Esophagus mucosa (tissue), 1 donor: ENCODE results near the gene RBM15. TPM values are rescaled to one million over a fixed set of nuclear protein-coding genes. Genes with fewer than 3 reads are reported as not detected.
A peak's percentile ranks its signal among the peaks of the same experiment; 100 is the strongest.

ENCODE experiments used
- ATAC-seq: fragments of 200-7000 bp; cut with Tn5 transposase; one replicate; pipeline ENCODE4 v1.9.1; 2020
- total RNA-seq: library from RNA; stranded (reverse); gene quantifications from one replicate; pipeline ENCODE4 v1.2.4, GENCODE V29; 2023
- donor health status: DM: yes; HTN: yes; CAD: no.

The RBM15 gene, protein sequence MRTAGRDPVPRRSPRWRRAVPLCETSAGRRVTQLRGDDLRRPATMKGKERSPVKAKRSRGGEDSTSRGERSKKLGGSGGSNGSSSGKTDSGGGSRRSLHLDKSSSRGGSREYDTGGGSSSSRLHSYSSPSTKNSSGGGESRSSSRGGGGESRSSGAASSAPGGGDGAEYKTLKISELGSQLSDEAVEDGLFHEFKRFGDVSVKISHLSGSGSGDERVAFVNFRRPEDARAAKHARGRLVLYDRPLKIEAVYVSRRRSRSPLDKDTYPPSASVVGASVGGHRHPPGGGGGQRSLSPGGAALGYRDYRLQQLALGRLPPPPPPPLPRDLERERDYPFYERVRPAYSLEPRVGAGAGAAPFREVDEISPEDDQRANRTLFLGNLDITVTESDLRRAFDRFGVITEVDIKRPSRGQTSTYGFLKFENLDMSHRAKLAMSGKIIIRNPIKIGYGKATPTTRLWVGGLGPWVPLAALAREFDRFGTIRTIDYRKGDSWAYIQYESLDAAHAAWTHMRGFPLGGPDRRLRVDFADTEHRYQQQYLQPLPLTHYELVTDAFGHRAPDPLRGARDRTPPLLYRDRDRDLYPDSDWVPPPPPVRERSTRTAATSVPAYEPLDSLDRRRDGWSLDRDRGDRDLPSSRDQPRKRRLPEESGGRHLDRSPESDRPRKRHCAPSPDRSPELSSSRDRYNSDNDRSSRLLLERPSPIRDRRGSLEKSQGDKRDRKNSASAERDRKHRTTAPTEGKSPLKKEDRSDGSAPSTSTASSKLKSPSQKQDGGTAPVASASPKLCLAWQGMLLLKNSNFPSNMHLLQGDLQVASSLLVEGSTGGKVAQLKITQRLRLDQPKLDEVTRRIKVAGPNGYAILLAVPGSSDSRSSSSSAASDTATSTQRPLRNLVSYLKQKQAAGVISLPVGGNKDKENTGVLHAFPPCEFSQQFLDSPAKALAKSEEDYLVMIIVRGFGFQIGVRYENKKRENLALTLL
- 14.9 TPM for total RNA-seq

DNA sequence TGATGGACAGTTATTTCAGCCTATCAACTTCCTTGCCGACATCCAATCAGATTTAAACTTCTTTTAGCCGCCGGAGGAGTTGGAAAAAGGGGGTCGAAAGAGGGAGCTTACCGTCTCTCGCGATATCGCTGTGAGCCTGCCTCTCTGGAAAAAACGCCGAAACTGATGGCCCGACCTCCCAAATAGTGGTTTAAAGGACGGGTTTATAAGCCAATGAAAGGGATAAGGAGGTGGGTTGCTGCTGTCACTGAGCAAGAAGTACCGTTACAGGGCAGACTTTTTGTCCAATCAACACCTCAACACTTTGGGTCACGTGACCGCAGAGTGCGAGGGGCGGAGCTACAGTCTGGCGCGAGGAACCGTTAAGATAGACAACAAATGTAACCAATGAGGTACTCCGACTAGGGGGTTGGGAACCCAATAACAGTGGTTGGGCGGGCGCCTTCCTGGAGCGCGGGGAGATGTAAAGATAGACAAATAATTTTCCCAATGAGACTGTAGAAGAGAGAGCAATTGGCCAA, at the start of gene RBM15:
Gene RBM15 (plus strand): TSS at position 492 of the 521 bp plus-strand sequence. CDS start 29 bp downstream, at position 521.
- peak; percentile 93 for ATAC-seq

DNA sequence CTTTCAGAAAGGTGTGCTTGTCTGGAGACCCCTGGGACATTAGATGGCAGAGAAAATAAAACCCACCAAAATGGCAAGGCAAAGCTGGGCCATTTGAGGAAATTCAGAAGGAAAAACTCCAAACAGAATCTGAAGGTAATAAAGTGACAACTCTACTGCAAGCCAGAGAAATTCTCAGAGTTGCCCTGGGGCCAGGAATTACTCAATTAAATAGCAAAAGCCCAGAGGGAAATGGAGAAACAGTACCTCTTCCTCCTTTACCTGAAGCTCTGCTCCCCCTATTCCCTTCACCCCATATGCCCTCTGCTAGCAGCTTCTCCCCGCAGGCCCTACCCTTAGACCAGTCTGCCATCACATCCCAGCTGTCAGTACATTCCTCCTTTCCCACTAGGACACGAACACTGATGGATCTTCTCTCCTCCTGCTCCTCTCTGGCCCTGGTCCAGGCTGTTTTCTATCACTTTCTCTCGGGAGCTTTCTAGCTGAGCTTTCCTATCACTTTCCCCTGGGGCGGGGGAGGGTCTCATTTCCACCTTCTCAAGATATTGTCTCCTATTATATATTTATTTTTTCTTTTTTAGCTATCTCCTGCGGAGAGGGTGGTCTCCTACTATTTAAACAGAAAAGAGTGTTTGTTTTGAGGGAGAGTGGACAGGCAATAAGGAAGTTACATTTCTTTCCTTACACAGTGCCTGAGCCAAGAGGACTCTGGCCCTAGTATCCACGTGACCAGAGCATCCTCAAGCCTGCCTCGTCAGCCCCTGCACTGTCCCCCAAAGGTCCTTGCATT, 47.7 kb upstream of the RBM15 start:
- no peak for ATAC-seq

DNA sequence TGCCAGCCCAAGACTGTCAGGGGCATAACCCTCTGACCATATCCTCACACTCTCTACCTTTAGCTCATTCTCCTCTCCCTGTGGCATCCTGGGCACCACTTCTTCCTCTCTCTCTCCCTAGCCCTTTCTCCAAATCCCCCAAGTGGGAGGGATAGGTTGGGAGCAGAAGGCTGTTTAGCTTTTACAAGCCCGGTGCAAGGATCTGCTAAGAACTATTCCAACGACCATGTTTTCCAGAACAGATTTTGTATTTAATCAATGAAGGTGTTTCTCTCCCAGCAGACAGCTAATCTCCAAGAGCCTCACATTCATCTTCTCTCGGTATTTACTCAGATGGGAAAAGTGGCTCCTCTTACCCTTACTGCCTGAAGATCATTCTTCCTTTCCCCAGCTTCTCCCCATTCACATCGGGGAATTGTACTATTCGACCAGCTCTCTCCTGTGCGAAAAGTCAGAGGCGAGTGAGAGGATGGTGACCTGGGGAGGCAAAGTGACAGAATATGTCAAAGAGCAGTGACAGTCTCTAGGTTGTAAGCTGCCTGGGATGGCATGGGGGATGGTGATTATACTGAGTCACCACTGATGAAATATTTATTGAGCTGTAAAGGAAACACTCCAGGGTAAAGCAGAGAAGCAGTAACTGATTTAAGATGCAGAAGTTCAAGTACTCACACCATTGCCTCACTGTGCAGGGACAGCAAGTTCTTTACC, 47.0 kb upstream of the RBM15 start:
- peak; percentile 39 for ATAC-seq

DNA sequence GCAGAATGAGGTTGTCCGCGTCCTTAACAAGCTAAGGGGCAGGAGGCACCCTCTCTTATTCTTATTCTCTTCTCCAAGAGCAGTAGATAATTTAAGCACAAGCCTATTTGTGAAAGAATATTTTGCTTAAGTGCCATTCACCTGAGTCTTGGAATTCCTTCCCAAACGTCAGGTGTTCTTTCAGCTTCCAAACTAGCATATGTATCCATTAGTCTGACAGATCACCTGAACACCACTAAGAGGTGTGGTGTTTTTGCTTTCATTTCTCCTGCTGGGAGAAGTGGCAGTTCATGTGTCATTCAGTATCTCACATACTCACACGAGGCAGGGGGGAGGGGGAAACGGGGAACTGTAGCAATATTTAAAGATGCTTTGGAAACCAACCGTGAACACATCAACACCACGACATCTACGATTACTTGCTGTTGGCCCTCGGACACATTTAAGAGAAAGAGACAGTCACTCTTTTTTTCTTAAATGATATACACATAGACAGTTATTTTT, 45.5 kb upstream of the RBM15 start:
- no peak for ATAC-seq

DNA sequence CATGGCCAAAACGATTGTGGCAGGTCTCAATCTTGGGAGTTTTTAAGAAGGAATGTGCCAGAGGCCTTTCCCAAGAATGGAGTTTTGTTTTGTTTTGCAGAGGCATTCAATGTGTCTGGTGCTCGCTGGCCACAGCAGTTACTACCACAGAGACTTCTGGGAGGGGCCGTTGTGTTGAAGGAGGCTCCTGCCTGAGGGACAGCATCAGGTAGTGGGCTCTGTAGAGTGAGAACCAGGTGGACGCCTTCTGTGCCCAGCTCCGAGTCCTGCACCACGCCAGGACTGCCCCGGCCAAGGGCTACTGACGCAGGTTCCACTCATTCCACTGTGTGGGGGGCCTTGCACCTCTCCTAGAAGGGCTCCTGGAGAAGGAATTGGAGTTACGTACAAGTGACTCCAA, 44.9 kb upstream of the RBM15 start:
- no peak for ATAC-seq

DNA sequence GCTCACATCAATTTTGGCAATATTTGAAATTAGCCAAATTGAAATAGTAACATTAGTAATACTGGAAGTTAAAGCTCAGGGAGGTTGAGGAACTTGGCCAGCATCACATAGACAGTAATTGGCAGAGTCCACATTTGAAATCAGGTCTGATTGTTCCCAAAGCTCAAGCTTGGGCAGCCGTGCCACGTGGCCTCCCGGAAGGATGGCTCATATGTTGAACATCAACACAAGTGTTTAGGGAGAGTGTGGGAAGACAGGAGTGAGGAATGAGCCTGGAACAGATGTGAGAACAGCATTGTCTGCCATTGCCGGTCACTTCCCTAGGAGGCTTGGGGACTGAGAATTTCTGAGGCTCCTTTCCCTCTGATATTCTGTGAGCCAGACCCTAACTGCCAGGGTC, 40.2 kb upstream of the RBM15 start:
- ATAC-seq, result no peak

DNA sequence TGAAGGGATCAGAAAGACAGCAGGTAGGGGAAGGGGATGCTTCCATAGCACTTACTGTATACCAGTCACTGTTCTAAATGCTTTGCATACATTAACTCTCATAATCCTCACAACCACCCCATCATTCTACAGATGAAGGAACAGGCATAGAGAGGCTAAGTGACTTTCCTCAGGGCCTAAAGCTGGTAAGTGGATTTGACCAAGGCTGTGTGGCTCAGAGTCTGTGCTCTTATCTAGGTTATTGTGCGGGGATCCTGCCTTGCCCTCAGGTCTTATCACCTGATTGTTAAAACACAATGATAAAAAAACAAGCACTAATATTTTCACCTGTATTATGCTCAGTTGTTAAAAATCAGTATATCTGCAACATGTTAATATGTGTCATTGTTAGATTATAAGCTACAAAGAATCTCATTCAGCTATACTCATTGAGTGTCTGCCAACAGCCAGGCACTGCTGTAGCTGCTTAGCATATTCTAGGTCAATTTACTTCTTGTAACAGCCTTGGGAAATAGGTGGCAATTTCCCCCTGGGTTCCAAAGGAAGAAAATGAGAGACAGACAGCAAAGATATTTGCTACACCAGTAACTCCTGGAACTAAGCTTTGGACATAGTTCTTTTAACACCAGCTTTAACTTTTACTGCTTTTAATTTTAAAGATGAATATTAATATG, 38.6 kb upstream of the RBM15 start:
- no peak for ATAC-seq

DNA sequence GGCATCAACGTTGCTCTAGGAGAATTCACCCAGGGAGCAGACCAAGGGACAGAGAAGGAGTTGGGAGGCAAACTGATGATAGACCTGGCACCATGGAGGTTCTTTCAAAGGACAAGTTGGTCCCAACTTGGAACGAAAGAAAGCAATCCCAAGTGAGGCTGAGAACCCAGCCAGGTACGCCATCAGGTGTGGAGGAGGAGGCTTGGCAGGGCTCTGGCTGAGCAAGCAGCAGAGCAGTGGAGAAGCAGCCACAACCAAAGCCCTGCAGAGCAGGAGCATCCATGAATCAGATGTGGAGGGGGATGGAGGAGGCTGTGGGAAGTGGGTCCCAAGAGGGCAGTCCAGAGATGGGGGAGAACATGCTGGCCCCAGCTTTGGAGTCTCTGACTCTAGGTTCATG, 36.3 kb upstream of the RBM15 start:
- no peak for ATAC-seq

DNA sequence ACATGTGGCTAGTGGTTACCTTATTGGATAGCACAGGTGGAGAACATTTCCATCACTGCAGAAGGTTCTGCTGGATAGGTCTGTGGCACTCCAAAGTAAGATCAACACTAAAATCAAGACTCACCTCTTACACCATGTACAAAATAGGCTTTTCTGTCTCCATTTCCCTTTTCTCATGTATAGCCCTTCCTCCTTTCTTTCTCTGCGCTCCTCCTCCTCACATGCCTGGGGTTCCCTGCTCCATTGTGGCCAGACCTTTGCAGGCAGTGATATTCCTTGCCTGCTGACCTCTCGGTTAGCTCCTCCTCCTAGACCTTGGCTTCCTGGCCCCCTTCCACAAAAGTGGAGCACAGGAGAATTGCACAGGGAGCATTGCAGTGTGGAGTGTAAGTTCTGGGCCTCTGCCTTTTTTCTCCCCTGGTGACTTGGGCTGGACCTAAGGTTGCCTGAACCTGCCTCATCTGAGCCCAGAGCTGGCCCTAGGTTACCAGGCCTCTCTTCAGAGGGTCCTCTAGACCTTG, 33.2 kb upstream of the RBM15 start:
- no peak for ATAC-seq

DNA sequence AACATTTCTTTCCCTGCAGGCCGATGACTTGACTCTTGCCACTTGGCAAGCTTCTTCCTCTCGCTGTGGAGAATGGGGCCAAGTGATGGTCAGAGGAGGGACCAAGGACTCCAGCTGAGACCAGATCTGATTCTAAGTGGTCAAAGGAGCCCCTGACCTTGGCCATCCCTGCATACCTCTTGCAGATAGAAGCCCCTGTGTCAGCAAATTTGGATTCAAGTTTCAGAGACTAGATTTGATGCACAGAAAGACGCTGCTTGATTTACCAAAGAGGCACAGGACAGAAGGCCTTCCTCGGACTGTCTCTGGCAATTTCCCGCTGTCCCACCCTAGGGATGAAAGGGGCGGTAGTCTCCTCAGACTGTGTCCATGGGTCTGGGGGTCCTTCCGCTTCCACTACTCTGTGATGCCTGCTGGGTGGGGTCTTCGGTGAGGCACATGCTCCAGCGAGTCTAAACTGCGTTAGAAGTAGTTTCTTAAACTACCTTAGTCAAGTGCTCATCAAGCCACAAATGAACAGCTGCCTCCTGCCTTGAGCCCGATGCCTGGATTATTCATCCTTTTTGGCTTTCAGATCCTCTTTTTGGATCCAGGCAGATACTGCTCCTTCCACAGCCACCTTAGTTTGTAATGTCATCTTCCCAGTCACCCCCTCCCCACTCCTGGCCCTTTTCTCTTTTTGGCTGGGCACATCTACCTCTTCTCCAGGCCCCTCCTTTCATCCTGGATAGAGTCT, 31.8 kb upstream of the RBM15 start:
- ATAC-seq, result no peak

DNA sequence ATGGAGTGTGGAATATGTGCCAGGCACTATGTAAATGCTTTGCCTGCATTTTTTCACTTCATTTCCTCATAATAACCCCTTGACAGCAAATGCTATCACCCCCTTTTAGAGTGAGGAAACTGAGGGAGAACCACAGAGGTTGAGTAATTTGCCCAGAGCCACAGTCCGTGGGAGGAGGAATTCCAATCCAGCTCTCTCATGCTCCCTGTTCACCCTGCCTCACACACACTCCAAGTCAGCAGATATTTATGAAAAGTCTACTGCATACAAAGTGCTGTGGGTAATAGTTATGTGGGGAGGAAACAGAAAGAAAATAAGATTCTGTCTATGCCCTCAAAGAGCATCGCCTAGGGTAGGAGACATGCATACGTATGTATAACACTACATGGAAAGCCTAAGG, 30.9 kb upstream of the RBM15 start:
- ATAC-seq, result no peak

DNA sequence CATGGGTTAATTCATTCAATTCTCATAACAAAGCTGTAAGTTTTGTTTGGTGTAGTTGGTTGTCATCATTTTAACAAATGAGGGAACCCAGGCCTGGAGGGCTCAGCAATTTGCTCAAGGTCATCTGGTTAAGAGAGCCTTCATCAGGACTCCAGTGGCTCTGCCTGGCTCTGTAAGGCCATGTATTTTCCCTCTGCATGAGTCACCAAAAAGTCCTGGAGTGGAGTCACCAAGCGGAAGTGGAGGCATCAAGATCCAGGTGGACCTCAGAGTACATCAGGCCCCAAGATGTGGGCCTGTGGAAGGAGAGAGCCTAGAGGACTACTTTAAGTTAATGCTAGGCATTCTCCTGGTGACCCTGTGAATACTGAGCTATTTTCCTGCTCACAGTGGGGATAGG, 30.0 kb upstream of the RBM15 start:
- ATAC-seq, result no peak

DNA sequence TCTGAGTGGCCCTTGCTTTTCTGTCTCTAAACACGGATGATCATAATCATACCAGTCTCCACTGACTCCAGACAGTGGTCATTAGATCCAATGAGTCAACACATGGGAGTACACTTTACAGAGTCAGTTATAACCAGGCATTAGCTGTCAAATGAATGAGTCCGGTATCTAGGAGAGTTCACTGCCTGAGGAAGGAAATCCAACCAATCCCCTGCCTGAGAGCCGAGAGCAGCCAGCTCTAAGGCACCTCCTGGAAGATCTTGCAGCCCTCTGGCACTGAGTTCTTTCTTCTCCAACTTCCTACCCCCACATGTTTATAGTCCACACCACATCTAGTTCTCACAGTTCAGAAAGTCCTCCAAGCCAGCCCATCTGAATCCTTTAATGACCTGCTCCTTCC, 29.4 kb upstream of the RBM15 start:
- no peak for ATAC-seq

DNA sequence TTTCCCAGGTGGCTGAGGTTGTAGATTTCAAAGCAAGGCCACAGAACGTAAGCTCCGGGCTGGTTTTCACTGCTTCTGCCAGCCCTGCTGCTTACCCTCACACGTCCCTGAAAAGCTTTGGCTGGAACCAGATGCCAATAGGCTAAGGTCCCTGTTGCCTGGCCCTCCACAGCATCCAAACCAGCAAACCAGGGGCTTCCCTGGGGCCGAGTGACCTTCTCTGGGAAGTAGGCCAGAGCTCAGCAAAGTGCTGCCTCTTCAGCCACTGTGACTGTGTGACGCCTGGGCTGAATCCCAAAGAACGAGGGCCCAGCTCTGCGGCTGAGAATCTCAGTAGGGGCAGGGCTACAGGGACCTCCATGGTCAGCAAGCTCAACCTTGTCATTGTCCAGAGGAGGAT, 28.9 kb upstream of the RBM15 start:
- ATAC-seq, result no peak

DNA sequence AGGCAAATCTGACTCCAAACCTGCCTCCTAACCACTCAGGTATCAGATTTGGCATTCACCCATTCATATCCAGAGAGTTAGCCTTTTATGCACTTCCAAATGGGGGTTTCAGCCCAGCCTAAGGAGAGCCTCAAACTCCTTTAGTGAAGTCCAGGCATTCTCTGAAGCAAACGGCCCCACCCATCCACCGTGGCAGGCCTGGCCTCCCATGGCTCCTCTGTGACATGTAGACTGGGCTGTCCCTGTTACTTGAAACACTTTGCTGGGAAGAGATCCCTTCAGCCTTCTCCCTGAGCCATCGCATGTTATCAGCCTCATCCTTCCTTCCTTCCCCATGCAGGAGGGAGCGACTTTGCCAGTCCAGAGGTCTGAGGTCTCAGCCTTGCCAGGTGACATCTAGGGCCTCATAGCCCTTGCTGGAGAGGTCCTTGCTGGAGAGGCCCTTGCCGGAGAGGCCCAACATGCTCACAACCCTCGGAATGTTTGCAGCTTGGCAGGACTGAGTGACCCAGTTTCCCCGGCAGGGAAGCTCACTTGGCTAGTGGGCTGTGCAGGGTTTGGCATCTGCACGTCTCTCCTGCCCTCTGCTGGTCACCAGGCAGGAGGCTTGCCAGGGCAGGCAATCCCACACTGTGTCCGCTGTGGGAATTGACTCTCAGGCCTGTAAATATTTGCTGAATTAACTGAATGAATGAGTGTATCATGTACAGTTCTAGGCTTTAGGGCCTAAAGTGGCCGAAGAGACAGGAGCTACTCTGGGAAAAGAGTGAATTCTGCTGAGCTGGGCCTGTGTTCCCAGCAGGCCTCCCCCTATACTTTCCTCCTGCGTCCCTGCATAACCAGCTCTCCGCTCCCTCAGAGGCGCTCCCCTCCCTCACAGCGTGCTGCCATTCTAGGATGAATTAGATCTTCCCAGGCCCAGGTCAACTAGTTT, 26.7 kb upstream of the RBM15 start:
- peak; percentile 92 for ATAC-seq

DNA sequence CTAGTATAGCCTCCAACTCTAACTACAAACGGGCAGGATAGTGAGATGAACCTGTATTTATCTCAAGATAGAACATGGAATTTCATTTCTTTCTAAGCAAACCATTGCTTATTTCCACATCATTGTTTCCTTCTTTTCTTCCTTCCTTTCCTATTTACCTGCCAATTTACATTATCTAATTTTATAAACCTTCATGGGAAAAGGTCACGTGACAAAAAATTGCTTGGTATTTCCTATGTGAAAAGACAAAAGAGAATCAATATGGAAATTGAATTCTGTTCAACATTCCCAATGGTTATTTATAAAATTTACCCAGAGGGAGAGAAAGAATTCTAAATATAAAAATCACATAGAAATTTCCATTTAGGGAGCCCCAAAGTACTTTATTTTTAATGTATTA, 22.4 kb upstream of the RBM15 start:
- ATAC-seq, result no peak

DNA sequence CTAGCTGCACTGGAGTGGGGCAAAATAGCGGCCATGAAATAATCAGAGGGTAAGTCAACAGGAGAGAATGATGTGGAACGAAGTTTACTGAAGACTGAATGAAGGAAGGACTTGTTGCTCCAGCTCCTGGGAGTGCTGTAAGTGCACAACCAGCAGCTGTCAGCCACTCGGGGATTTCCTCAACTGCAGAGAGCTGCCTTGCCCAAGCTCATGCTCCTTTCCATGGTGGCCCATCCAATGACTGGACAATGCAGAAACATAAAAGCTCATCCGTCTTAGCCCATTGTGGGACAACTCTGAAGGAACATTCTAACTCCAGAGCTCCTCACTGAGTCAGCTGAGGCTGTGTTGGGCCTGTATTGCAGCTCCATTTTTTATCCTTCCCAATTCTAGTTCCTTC, 21.1 kb upstream of the RBM15 start:
- ATAC-seq, result no peak

DNA sequence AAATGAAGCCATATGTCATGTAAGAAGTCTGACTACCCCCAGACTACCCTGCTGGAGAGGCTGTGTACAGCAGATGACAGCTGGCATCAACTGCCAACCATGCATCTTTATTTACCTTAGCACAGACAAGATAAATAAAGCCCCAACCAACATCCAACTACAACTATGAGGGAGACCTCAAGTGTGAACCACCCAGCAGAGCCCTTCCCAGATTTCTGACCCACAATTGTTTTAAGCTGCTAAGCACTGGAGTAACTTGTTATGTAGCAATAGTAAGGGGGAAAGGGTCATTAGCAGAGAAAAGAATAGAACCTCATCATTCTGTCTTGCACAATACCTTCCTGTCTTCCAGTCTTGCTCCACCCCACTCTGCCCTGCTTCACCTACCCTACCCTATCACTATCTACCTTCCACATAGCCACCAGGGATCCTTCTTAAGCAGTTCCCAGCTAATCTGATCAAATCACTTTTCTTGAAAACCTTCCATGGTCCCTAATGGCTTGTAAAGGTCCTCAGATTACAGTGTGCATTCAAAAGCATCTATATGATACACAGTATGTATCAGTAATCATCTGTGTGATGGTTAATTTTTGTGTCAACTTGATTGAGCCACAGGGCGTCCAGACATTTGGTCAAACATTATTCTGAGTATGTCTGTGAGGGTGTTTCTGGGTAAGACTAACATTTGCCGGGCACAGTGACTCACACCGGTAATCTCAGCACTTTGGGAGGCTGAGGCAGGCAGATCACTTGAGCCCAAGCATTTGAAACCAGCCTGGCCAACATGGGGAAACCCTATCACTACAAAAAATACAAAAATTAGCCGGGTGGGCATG, 19.6 kb upstream of the RBM15 start:
- peak; percentile 87 for ATAC-seq
